ENCODE data around the gene SETD3.

The SETD3 gene

DNA sequence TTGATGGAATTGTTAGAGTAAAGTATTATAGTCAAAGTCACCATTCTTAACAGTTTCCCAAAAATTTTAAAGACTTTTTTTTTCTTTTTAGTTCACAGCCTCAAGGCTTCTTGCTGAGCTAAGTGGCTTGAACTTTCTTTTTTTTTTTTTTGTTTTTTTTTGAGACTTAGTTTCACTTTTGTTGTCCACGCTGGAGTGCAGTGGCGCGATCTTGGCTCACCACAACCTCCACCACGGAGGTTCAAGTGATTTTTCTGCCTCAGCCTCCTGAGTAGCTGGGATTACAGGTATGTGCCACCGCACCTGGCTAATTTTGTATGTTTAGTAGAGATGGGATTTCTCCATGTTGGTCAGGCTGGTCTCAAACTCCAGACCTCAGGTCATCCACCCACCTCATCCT is 92.8 kb downstream of the SETD3 start:
- FAIRE-seq = no peak

DNA sequence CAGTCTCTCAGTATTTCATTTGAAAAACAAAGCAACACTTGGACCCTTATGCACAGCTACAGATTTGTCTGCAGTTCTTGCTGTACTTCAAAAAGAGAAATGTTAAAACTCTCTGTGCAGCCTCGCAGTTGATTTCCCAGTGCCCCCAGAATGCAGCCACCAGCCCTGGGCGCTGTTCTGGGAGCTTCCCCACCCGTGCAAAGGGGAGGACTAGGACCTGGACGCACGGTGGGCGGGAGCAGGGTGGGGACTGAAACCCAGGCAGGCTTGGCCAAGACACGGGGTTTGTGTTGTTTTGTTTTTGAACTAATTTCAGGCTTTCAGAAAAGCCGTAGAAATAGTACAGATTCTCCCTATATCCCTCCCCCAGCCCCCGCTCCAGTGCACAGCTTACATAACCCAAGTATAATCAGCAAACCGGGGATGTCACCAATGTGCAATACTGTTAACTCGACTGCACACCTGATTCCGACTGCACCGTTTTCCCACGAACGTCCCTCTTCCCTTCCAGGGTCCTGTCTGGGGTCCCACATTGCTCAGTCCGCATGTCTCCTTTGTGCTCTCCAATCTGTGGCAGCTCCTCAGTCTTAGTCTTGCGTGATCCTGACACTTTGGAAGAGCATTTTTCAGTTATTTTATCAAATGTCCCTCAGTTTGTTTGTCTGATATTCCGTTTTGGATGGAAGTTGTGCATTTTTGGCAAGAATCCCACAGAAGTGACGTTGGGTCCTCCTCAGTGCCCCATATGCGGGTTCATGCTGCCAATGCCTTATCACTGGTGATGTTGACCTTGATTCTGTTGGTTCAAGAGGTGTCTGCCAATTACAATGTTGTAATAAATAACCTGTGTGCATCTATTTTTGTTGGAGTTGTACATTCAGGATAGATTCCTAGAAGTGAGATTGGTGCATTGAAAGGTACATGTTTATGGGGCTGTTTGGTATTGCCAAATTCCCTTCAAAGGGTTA is 95.9 kb downstream of the SETD3 start:
- no peak for FAIRE-seq

DNA sequence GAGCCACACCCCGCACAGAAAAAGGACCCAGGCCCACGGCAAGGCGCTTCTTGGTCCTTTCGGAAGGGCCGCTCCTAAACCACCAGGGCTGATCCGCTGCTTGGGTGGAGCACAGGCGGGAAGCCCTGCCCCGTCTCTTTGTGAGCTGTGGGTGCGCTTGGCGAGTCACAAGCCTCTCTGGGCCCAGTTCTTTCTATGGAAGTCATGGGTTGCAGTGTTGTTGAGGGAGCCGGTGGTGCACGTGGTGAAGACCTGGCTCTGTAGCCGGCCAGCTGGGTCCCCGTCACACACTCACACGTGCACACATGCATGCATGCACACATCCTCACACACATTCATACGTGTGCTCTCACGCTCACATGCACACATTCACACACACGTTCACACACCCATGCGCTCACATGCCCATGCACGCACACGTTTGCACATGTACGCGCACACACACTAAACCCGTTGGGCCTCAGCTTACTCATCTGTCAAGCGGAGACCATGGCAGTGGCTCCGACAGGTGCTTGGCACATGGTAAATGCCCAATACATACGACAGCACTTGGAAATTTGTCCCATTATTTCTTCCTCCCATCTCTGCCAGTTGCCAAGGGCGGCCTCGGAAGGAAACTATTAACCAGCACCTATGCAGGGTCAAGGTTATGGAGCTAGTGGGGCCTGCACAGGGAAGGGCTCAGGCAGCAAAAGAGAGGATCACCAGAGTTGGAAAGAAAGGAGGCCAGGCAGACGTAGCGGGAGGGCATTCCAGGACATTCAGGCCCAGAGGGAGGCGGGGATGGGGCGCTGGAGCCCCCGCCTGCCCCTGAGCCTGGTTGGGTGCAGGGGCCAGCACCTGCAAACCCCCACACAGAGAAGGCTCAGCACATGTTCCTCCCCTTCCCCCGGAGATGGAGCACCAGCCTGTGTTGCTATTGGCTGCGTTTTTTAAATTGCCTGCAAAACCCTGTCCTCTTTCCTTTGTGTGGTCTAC is 96.9 kb downstream of the SETD3 start:
- FAIRE-seq = no peak

DNA sequence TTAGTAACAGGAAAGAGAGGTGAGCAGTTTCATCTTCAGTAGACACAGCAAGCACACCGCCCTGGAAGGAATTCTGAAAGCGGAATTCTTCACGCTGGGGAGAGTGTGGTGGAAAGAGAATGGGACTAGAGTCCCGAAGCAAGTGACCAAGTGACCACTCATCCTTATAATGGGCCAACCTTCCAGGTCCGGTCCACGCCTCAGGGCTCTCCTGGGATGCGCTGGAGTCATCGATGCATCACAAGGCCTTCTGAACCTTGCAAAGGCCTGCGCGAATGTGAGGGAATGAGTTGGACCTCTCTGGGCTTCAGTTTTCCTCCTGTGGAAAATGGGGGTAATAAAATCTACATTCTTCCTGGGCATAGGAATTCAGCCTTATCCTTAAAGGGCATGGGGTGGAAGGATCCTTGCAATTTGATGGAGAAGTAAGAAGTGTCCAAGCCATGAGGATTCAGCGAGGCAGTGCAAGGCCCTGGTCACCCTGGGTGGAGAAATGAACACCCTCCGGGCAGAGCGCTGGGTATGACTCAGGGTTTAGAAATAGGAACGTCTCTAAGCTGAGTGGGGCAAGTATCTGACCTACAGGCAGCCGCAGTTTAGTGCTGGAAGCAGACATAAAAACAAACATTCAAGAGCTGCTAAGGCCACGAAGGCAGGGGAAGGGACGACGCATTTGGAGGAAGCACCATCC is 97.7 kb downstream of the SETD3 start:
- no peak for FAIRE-seq

DNA sequence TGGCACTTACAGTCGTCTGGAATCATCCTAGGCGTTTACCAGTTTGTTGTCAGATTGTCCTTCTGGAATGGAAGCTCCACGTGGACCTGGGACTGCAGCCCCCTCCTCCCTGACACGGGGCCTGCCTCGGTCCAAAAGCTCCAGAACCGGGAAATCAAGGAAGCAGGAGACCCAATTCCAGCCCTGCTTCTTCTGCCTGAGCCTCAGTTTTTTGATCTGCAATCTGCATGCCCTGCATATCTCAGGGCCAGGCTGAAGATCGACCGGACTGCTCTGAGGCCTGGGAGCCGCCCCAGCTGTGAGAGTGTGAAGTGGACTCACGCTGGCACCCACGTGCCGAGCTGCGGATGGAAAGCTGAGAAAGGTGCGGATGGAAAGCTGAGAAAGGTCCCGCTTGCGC is 98.6 kb downstream of the SETD3 start:
- no peak for FAIRE-seq

DNA sequence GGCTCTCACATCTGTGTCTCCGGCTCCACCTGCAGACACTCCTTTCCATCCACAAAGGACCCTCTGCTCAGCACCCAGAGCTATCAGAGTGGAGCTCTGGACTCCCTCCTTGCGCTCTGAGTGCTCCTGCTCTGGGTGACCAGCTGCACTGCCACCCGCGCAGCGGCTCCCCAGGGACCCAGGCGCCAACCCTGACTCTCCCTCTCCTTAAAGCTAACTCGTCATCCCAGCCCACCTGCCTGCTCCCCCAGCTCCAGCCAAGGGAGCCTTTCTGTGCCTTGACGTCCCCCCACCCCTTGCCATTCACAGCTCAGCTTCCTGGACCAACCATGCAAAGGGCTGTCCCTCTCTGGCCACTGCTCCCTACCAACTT is 99.0 kb downstream of the SETD3 start:
- FAIRE-seq = no peak

DNA sequence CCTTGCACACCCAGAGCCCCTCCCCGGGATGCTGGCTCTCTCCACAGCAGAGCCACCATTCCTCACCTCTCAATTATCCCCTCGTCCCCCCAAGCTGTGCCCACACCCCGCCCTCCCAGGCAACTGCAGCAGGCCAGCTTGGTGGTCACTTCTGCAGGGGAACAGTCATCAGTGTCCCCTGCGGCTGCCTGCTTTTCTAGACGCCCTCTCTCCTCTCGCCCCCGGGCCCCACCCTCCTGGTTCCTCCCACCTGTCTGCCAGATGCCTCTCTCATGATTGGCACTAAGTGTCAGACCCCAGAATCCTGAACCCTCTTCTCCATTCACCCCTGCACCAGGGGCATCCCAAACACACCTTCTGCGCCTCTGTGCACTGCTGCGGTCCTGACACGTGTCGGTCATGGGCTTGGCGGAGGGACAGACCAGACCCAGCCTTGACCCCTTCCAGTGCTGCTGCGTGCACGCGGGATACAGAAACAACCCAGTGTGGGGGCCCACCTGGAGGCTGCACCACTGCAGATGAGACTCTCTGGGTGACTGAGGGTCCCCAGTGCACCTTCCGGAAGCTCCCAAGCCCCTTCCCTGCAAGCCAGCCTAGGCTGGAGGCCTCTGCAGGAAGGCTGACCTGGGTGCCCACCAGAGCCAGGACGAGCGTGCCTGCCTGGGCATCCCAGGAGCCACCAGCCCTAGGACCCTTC is 99.5 kb downstream of the SETD3 start:
- no peak for FAIRE-seq

DNA sequence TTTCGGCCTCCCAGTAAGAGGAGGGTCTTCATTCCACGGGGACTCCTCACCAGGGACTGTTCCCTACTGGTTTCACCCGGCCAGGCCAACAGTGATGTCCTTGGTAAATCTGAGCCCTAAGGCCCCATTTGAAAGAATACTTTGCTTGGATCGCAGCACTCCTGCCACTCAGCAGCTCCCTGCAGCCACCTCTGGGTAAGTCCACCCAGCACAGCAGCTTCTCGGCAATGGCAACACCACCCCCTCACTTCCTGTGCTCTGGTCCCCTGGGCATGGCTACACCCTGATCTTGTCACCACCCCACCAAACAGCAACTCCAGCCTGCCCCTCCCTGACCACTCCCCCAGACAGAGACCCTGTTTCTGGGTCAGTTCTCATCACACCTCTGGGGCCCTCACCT is 100.3 kb downstream of the SETD3 start:
- no peak for FAIRE-seq

DNA sequence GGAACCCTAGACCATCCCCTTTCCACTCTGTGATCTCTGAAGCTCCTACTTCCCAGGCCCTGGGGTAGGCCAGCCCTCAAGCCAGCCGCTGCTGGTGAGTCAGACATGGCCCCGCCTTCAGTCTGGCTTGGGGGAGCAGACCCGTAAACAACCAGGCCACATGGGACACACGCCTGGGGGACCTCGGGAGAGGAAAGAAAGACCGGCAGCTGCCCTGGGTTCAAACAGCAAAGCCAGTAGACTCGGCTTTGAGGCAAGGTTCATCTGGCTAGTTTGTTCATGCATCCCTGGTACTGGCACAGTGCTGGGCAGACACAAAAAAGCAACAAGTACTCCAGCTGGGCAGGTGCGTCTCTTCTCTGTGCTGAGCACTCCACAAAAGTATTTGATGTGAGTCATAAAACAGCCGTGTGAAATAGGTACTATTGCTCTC is 101.9 kb downstream of the SETD3 start:
- FAIRE-seq = no peak

DNA sequence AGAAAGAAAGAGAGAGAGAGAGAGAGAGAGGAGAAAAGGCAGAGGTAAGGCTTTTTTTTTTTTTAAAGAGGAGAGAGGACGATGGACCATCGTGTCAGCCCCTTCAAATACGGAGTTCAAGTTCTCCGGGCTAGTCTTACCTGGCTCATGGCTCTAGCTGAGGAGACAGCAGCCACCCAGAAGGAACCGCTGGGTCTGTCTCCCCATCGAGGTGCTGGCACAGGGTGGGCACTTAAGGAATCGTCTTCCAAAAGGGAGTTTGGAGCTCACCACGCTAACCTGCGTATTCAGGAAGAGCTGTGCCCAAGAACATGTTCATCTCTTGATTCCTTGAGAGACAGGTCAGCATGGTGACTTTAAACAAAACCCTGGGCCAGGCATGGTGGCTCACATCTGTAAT is 102.7 kb downstream of the SETD3 start:
- no peak for FAIRE-seq

DNA sequence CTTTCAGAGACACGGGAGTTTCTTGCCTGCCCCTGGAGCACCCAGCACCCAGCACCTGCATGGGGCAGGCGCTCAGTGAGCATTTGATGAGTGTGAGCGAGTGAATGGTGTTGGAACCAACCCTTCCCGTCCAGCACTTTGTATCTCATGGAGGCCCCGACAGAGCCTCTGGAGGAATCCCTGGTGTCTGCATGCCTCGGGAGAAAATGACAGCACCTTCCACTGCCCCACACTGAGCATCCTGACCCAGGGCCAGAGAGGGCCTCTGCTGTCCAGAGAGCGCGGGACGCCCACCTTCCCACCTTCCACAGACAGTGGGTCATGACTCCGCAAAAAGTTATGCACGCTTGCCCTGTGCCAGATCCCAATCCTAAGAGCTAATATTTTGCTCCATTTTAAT is 105.7 kb downstream of the SETD3 start:
- FAIRE-seq = no peak

DNA sequence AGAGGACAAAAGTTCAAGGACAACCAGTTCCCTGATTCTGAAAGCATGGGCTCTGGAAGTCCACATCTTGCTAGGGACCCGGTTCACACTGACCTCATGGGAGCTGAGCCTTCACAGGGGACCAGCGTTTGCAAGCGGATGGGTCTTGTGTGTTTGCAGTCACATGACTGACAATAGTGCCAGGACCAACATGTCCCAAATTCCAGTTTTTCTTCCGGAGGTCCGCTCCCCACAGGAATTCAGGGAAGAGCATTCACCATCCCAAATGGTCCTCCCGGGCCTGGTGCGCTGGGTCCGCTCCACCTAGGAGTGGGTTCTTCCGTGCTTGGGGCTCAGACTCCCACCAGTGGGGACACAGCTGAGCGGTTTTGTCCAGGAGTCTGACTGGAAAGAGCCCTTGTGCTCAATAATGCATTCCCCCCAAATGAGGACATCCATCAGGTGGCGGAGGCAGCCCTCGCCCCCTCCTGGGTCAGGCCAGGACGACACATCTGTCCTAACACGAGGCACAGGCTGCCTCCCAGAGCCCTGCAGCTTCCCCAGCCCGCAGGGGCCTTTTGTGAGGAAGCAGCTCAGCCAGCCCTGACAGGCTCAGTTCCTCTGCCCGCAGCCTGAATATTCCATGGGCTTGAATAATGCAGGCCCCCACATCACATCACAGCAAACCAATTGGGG is 116.9 kb downstream of the SETD3 start:
- no peak for FAIRE-seq

DNA sequence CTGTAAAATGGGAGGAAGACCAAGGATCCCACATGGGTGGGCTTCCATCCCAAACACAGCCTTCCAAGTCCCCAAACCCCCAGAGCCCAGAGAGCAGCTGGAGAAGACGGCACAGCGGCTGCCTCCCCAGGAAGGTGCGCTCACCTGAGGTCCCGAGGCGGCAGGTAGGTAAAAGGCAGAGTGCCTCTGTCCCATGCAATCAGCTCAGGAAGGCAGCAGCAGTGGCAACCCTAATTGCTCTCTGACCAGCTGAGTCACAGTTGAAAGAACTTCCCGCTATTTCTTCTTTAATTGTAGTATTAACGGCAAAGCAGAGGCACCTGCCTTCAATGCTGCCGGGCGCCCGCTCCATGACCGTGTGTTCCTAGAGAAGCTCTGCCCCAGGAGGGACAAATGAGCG is 117.6 kb downstream of the SETD3 start:
- no peak for FAIRE-seq

DNA sequence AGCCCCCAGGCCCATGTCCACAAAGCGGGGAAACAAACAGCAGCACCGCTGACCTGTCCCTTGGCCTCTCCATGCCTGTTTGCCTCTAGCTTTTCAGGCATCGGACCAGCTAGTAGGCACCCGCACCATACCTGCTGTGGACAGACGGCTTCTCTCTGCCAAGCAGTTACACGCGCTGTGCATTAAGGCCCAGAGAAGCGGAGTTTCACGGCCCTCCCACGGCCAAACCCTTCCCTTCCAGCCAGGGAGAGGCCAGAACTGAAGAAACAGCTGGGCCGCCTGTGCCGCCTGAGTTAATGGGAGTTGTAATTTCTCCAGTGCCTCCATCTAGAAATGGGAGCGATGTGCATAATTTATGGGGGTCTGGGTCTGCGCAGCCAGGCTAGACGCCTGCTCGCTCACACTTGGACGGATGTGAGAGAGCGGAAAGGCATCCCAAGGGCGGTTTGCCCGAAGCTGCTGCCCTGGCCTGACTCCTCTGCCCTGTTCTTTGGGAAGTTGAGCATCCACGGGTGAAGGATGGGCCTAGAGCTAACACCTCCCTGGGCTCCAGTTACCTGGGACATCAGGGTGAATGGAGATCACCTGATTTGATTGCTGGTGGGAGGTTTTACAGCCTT is 119.0 kb downstream of the SETD3 start:
- FAIRE-seq = no peak

DNA sequence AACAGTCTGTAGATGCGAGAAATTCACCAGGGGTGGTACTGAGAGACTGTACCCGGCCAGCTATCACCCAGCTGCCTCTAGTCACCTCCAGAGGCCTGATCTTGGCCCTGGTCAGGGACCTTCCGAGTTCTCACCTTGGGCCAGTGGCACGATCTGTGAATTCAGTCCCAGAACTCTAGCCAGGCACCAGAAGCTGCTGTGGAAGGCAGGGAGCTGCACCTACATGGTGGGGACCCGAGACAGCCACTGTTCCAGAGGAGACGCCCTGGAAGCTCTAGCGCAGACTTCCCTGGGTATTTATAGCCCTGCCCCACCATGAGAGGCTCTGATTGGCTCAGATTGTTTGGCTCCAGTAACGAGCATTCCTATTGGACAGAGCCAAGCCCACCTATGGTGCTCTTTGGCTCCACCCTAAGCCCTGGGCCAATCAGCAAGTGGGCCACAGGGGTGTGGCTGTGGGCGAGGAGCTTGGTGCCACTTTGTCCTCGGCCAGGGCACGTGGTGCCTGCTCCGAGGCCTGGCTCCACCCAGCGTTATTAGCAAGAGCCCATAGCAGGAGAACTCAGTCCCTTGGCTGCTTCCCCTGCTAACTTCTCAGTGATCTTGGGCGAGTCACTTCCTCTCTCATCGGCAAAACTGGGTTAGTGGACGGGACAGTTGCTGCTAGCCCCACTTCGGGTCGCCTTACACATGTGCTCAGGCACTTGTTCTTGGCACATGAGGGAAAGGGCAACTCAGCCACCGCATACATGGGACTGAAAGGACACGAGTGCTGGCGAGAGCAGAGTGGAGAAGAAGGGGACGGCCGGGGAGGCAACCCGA is 119.7 kb downstream of the SETD3 start:
- no peak for FAIRE-seq

DNA sequence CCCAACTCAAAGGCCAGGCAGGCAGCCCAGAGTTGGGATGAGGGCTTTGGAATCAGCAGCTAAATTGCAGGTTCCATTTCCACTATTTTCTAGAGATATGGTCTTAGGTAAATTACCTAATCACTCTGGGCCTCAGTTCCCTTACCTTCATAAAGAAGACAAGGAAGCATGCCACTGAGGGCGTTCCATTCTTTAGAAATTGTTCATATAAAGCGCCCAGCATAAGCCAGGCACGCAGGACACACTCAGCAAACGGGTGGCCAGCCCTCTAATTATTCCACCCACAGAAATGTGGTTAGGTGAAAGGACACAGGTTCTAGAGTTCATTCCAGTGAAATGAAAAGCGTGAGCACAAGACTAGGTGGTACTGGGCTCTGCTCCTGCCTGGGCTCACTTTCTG is 120.8 kb downstream of the SETD3 start:
- no peak for FAIRE-seq

DNA sequence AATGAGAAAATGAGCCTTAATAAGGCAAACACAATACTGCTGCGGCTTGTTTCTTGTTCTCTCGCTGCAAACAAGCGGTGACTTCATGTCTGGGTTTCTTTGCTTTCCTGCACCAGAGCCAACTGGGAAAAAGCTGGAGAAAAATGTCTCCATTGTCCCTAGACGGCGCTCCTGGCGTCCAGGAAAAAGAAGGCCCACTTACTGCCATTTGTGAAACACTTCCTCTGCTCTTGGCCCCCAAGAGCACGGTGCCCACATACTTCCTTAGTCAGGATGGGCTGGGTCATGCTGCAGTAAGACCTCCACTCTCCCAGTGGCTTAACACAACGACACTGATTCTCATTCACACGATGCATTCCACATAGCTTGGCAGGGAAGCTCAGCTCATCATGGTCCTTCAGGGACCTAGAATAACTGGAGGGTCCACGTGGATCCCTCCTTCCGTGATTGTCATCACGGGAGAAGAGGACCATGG is 122.7 kb downstream of the SETD3 start:
- no peak for FAIRE-seq

DNA sequence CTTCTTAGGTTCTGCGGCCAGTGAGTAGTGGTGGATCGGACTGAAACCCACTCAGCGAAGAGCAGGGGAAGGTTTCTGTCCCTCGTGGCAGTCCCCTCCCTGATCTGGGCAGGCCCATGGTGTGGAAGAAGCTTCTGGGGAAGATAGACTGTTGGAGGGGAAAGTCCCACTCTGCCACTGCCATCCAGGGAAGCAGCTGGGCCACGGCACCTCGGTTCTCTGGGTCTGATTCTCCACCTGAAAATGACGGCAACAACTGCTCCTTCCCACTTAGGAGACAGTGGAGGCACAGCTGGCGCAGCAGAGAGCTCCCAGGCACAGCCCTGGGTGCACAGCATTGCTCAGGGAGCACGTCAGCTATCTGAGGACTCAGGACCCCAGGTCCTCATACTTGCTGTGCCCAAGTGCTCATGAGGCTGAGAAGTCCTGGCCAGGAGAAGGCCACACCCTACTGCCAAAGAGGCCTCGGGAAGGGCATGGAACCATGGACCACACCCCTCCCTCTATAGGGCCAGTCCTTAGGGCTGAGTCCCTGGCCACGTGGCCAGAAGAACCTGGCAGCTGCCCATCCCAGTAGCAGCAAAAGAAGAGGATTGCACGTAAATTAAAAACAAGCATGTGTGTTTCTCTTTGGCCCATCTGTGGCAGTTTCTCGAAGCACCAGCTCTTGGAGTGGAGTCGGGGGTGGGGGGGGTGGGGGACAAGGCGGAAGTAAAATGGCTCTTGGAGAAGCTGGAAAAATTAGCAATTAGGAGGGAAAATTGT is 123.3 kb downstream of the SETD3 start:
- no peak for FAIRE-seq

DNA sequence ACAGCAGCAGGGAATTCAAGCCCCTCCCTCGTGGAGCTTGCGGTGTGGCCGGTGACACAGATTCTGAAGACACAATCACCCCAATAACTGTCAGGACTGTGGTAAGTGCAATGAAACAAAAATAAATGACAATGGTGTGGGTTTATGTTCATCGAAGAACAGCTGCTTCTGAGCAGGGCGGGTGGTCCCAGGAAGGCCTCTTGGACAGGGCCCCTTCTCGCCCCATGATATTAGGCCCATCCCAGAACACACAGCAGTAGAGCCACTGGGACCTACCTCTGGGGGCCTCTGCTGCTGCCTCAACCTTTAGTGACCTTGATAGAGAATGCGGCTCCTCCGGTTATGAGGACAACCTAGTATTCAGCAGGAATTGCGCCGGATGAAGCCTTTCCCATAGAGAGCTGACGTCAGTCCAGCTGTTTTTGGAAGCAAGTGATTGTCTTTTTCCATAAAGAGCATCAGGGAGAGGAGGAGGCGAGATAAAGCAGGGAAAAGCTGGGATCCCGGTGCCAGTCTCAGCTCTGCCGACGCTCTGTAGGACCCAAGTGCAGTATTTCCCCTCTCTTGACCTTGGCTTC is 124.5 kb downstream of the SETD3 start:
- no peak for FAIRE-seq

All from islet of Langerhans (tissue), 1 donor.